HG03064 (cell line): ENCODE measurements around the gene FAM210A.
"Not testable (repeated sequence)": the region's sequence is repeated elsewhere in the genome, so short reads cannot be mapped to it uniquely, and the experiment has no call there.

Source experiments
- ATAC-seq: cut with Tn5 transposase; IDR thresholded peaks from one replicate; pipeline ENCODE4 v1.9.1; 2021; ENCODE audit warnings: low read depth; ENCODE audit not compliant: unreplicated experiment

The FAM210A gene

GRCh38 chr18:13710414-13710831 lies 15.9 kb downstream of the FAM210A start:
- no peak for ATAC-seq

- no peak for ATAC-seq
Observed at GRCh38 chr18:13703899-13704298, 22.5 kb downstream of the FAM210A start.

GRCh38 chr18:13700153-13700552 lies 26.2 kb downstream of the FAM210A start:
- no peak for ATAC-seq

GRCh38 chr18:13696961-13697360 lies 29.4 kb downstream of the FAM210A start:
- no peak for ATAC-seq

GRCh38 chr18:13695337-13695736 lies 31.0 kb downstream of the FAM210A start:
- not testable (repeated sequence) for ATAC-seq

- ATAC-seq, result not testable (repeated sequence)
Observed at GRCh38 chr18:13690060-13690459, 36.3 kb downstream of the FAM210A start.

- no peak for ATAC-seq
Observed at GRCh38 chr18:13688191-13689136, 37.9 kb downstream of the FAM210A start.

- no peak for ATAC-seq
Observed at GRCh38 chr18:13684546-13684945, 41.8 kb downstream of the FAM210A start.

- ATAC-seq, result no peak
Observed at GRCh38 chr18:13681701-13682100, 44.7 kb downstream of the FAM210A start.

GRCh38 chr18:13680612-13681011 lies 45.7 kb downstream of the FAM210A start:
- no peak for ATAC-seq

- not testable (repeated sequence) for ATAC-seq
Observed at GRCh38 chr18:13677350-13677749, 49.0 kb downstream of the FAM210A start.

- no peak for ATAC-seq
Observed at GRCh38 chr18:13676471-13676870, 49.9 kb downstream of the FAM210A start.

- no peak for ATAC-seq
Observed at GRCh38 chr18:13672657-13673056, 53.7 kb downstream of the FAM210A start.

GRCh38 chr18:13661779-13662256 lies 64.5 kb downstream of the FAM210A start:
- no peak for ATAC-seq

GRCh38 chr18:13661051-13661778 lies 65.1 kb downstream of the FAM210A start:
- no peak for ATAC-seq

GRCh38 chr18:13660510-13660909 lies 65.8 kb downstream of the FAM210A start:
- no peak for ATAC-seq

GRCh38 chr18:13658436-13659204 lies 67.7 kb downstream of the FAM210A start:
- no peak for ATAC-seq

GRCh38 chr18:13657974-13658373 lies 68.4 kb downstream of the FAM210A start:
- ATAC-seq, result no peak

GRCh38 chr18:13653746-13654433 lies 72.5 kb downstream of the FAM210A start:
- ATAC-seq, result no peak
